ENCODE data around the gene FGD4. TPM values are rescaled to one million over a fixed set of nuclear protein-coding genes. Genes with fewer than 3 reads are reported as not detected.

The FGD4 gene
- total RNA-seq, 1 donor from 2014 or later, result 17.2 TPM

DNA sequence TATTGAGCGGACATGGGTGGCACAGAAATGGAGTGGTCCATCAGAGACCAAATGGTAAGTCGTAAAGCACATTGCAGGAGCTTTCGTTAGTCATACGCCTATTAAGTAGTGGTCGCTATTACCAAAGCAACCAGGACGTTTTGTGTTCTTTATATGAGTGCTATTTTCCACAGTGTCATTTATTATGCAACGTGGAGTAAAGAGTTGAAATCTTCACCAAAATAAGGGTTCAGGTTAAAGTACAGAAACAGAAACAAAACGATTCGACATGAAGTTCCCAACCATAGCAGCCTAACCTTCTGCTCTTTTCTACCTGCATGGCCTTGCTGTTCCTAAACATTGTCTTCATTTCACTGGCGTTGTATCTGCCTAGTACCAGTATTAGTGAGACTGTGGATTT, 20.1 kb upstream of the FGD4 start:
- no peaks in the 10 kb centered on the region for H3K36me3 Mint-ChIP-seq (ENCODE audit: low read depth, unreplicated experiment)
- H3K4me1 Mint-ChIP-seq (ENCODE audit: unreplicated experiment), result no peaks in the 10 kb centered on the region
- DNase-seq (ENCODE audit: low spot score), result no peak
- H3K27ac Mint-ChIP-seq (ENCODE audit: unreplicated experiment), result peak overlapping the region; percentile 34
- no peak overlapping the region for H3K4me3 Mint-ChIP-seq (ENCODE audit: unreplicated experiment)
- no peaks in the 10 kb centered on the region for H3K9me3 Mint-ChIP-seq (ENCODE audit: unreplicated experiment)
- TF ChIP-seq, protein P1, sequence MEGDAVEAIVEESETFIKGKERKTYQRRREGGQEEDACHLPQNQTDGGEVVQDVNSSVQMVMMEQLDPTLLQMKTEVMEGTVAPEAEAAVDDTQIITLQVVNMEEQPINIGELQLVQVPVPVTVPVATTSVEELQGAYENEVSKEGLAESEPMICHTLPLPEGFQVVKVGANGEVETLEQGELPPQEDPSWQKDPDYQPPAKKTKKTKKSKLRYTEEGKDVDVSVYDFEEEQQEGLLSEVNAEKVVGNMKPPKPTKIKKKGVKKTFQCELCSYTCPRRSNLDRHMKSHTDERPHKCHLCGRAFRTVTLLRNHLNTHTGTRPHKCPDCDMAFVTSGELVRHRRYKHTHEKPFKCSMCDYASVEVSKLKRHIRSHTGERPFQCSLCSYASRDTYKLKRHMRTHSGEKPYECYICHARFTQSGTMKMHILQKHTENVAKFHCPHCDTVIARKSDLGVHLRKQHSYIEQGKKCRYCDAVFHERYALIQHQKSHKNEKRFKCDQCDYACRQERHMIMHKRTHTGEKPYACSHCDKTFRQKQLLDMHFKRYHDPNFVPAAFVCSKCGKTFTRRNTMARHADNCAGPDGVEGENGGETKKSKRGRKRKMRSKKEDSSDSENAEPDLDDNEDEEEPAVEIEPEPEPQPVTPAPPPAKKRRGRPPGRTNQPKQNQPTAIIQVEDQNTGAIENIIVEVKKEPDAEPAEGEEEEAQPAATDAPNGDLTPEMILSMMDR (IDR thresholded peaks at IDR 0.05; ENCODE audit: unreplicated experiment), result no peak
- H3K27me3 Mint-ChIP-seq (ENCODE audit: unreplicated experiment), result peaks cover 2% of the 10 kb centered on the region

DNA sequence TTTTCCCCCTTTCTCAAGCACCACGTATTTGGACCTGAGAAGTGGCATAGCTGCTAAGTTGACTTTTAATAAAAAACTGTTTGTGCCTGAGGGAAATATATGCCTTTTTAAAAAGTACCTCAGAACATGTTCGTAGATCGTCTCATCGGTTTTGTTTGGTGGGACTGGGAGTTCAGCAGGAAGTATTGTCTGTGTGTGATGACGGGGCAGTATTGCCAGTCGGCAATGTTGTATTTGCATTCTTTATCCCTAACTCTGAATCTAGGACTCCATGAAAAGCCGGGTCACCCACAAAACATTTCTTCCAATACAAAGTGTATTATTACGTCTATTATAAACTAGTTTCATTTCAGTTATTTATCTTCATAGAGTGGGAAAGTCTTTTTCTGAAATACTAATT, 19.7 kb upstream of the FGD4 start:
- peaks cover 2% of the 10 kb centered on the region for H3K27me3 Mint-ChIP-seq (ENCODE audit: unreplicated experiment)
- no peaks in the 10 kb centered on the region for H3K9me3 Mint-ChIP-seq (ENCODE audit: unreplicated experiment)
- no peaks in the 10 kb centered on the region for H3K36me3 Mint-ChIP-seq (ENCODE audit: low read depth, unreplicated experiment)
- no peak for DNase-seq (ENCODE audit: low spot score)
- peak overlapping the region; percentile 34 for H3K27ac Mint-ChIP-seq (ENCODE audit: unreplicated experiment)
- TF ChIP-seq, protein P1 (IDR thresholded peaks at IDR 0.05; ENCODE audit: unreplicated experiment), result no peak
- no peaks in the 10 kb centered on the region for H3K4me1 Mint-ChIP-seq (ENCODE audit: unreplicated experiment)
- H3K4me3 Mint-ChIP-seq (ENCODE audit: unreplicated experiment), result no peak overlapping the region

DNA sequence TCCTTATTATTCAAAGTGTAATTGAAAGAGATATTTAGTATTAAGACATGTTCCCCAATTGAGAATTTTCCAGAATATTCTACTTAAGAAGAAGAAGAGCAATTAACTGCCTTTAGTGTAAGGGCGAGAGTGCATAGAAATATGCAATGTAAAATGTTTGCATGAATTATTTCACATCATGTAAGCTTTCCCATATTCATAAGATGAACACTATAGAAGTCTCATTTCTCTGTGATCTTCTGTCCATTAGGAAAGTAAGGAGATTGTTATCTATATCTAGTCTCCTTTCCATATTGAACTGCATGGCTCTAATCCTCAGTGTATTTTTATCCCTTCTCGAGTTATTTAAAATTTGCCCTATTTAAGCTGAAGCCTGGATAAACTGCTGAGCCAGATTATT, 17.1 kb upstream of the FGD4 start:
- Mint-ChIP-seq H3K36me3 (ENCODE audit: low read depth, unreplicated experiment) (no peaks in the 10 kb centered on the region), H3K27ac (ENCODE audit: unreplicated experiment) (no peak overlapping the region), H3K4me3 (ENCODE audit: unreplicated experiment) (no peak overlapping the region), H3K9me3 (ENCODE audit: unreplicated experiment) (no peaks in the 10 kb centered on the region), H3K4me1 (ENCODE audit: unreplicated experiment) (no peaks in the 10 kb centered on the region), H3K27me3 (ENCODE audit: unreplicated experiment) (peaks cover 2% of the 10 kb centered on the region)
- TF ChIP-seq, protein P1 (IDR thresholded peaks at IDR 0.05; ENCODE audit: unreplicated experiment), result no peak
- DNase-seq (ENCODE audit: low spot score), result no peak

DNA sequence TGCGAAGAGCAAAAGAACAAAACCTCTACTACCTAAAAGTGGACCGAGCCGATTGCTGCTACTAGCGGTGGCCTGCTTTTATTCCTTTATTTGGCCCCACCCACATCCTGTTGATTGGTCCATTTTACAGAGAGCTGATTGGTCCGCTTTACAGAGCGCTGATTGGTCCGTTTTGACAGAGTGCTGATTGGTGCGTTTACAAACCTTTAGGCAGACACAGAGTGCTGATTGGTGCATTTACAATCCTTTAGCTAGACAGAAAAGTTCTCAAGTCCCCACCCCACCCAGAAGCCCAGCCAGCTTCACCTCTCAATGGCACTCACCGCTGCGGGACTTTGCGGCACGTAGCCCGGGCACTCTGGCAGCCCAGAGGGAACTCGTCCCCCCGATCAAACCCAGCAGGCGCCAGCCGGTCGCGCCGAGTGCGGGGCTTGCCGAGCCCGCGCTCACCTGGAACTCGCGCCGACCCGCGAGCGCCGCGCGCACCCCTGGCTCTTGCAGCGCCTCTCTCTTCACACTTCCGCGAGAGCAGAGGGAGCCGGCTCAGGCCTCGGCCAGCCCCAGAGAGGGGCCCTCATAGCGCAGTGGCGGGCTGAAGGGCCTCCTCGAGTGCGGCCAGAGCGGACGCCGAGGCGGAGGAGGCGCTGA, 8.7 kb upstream of the FGD4 start:
- no peak for DNase-seq (ENCODE audit: low spot score)
- no peak overlapping the region for H3K4me3 Mint-ChIP-seq (ENCODE audit: unreplicated experiment)
- no peaks in the 10 kb centered on the region for H3K36me3 Mint-ChIP-seq (ENCODE audit: low read depth, unreplicated experiment)
- peaks cover 3% of the 10 kb centered on the region for H3K27me3 Mint-ChIP-seq (ENCODE audit: unreplicated experiment)
- H3K27ac Mint-ChIP-seq (ENCODE audit: unreplicated experiment), result no peak overlapping the region
- no peaks in the 10 kb centered on the region for H3K9me3 Mint-ChIP-seq (ENCODE audit: unreplicated experiment)
- H3K4me1 Mint-ChIP-seq (ENCODE audit: unreplicated experiment), result no peaks in the 10 kb centered on the region
- TF ChIP-seq, protein P1 (IDR thresholded peaks at IDR 0.05; ENCODE audit: unreplicated experiment), result no peak

DNA sequence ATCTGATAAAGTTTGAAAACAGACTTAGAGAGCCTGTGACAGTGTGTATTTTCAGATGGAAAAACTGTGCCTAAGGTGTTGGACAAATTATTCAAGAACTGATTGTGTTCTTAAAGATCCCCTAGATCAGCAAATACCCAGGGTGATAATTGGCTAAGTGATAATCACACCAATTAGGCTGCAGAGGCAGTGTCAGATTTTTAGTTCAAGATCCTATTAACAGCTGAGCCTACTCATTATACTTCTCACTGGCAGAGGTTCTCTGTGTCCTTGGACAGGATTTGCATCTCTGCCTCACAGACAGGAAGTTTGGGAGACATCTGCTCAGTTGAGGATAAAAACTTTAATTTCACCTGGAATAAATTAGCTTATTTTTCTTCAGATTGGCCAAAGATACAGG, 4.3 kb upstream of the FGD4 start:
- Mint-ChIP-seq H3K4me3 (ENCODE audit: unreplicated experiment) (no peak overlapping the region), H3K9me3 (ENCODE audit: unreplicated experiment) (no peaks in the 10 kb centered on the region), H3K36me3 (ENCODE audit: low read depth, unreplicated experiment) (no peaks in the 10 kb centered on the region), H3K4me1 (ENCODE audit: unreplicated experiment) (no peaks in the 10 kb centered on the region), H3K27ac (ENCODE audit: unreplicated experiment) (no peak overlapping the region), H3K27me3 (ENCODE audit: unreplicated experiment) (peaks cover 3% of the 10 kb centered on the region)
- no peak for DNase-seq (ENCODE audit: low spot score)
- TF ChIP-seq, protein P1 (IDR thresholded peaks at IDR 0.05; ENCODE audit: unreplicated experiment), result no peak
